ENCODE measurements around the gene SPON1. TPM values are rescaled to one million over a fixed set of nuclear protein-coding genes. Genes with fewer than 3 reads are reported as not detected.

Gene SPON1
- total RNA-seq, 2 experiments from 2014 or later: 0.96 to 1.4 TPM

GRCh38 chr11:14230407-14230806 lies 267.9 kb downstream of the SPON1 start:
- Mint-ChIP-seq H3K4me3 (no peak overlapping the region), H3K4me1 (ENCODE audit: low read depth) (no peaks in the 10 kb centered on the region), H3K9me3 (no peaks in the 10 kb centered on the region), H3K27ac (no peak overlapping the region), H3K36me3 (ENCODE audit: low read depth) (no peaks in the 10 kb centered on the region), H3K27me3 (no peaks in the 10 kb centered on the region)
- ChIA-PET POLR2A (no interaction called here), CTCF (interaction anchor here (1.6 kb wide), 1 partner anchor 10 kb away, joined by 3 read pairs; no protein-coding TSS in a partner anchor)
- TF ChIP-seq, protein P1, sequence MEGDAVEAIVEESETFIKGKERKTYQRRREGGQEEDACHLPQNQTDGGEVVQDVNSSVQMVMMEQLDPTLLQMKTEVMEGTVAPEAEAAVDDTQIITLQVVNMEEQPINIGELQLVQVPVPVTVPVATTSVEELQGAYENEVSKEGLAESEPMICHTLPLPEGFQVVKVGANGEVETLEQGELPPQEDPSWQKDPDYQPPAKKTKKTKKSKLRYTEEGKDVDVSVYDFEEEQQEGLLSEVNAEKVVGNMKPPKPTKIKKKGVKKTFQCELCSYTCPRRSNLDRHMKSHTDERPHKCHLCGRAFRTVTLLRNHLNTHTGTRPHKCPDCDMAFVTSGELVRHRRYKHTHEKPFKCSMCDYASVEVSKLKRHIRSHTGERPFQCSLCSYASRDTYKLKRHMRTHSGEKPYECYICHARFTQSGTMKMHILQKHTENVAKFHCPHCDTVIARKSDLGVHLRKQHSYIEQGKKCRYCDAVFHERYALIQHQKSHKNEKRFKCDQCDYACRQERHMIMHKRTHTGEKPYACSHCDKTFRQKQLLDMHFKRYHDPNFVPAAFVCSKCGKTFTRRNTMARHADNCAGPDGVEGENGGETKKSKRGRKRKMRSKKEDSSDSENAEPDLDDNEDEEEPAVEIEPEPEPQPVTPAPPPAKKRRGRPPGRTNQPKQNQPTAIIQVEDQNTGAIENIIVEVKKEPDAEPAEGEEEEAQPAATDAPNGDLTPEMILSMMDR (IDR thresholded peaks at IDR 0.05): no peak
- intact Hi-C loops (cut with micrococcal nuclease): no loop called here
- DNase-seq (no peak), ATAC-seq (no peak)

- ATAC-seq: no peak
- H3K27ac Mint-ChIP-seq: no peak overlapping the region
- no peaks in the 10 kb centered on the region for H3K36me3 Mint-ChIP-seq (ENCODE audit: low read depth)
- ChIA-PET POLR2A (no interaction called here), CTCF (interaction anchor here (1.3 to 1.5 kb wide), 3 partner anchors 15 to 18 kb away, joined by 3 to 4 read pairs (median 4); no protein-coding TSS in a partner anchor)
- no peaks in the 10 kb centered on the region for H3K27me3 Mint-ChIP-seq
- intact Hi-C loops (cut with micrococcal nuclease): no loop called here
- no peak overlapping the region for H3K4me3 Mint-ChIP-seq
- DNase-seq: no peak
- TF ChIP-seq, protein P1 (IDR thresholded peaks at IDR 0.05): no peak
- H3K9me3 Mint-ChIP-seq: no peaks in the 10 kb centered on the region
- H3K4me1 Mint-ChIP-seq (ENCODE audit: low read depth): no peaks in the 10 kb centered on the region
Measured at GRCh38 chr11:14232652-14233051, 270.1 kb downstream of the SPON1 start.

DNA sequence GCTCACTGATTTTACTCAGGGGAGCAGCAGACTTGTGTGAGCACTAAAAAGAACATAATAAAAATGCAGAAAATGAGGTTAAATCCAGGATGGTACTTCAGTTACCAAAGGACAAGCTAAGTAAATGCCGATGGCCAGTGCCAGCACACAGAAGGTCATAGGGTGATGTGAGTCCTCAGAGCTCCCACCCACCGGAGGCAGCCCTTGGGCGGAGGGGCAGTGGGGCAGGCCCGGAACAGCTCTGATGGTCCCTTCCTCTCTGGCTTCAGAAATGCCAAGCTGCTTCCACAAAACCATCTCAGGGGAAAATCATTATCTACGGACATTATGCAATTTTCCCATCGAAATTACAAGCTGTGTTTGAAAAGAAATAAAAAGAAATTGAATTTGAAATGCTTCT lies 271.9 kb downstream of the SPON1 start:
- intact Hi-C loops (cut with micrococcal nuclease): no loop called here
- Mint-ChIP-seq H3K4me3 (no peak overlapping the region), H3K27ac (no peak overlapping the region), H3K9me3 (no peaks in the 10 kb centered on the region), H3K4me1 (ENCODE audit: low read depth) (no peaks in the 10 kb centered on the region), H3K36me3 (ENCODE audit: low read depth) (no peaks in the 10 kb centered on the region), H3K27me3 (no peaks in the 10 kb centered on the region)
- TF ChIP-seq, protein P1 (IDR thresholded peaks at IDR 0.05): no peak
- ATAC-seq (no peak), DNase-seq (no peak)
- ChIA-PET CTCF (interaction anchor here (1.2 kb wide), 2 partner anchors 278 to 462 kb away, joined by 3 to 6 read pairs; no protein-coding TSS in a partner anchor), POLR2A (no interaction called here)

DNA sequence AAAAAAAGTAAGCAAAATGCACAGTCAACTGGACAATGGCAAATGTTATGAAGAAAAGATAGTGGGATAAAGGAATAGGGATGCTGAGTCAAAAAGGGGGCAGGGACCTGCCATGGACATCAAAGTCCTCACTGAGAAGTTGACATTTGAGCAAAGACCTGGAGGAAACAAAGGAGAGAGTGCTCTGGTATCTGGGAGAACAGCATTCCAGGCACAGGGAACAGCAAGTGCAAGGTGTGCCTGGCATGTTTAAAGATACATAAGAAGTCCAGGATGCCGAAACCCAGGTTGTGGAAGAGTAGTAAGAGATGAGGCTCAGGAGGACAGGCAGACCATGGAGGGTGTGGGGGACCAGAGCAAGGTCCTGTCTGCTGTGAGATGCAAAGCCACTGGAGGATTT lies 273.2 kb downstream of the SPON1 start:
- Mint-ChIP-seq H3K4me3 (no peak overlapping the region), H3K9me3 (no peaks in the 10 kb centered on the region), H3K36me3 (ENCODE audit: low read depth) (no peaks in the 10 kb centered on the region), H3K27ac (no peak overlapping the region), H3K4me1 (ENCODE audit: low read depth) (no peaks in the 10 kb centered on the region), H3K27me3 (no peaks in the 10 kb centered on the region)
- ChIA-PET POLR2A (no interaction called here), CTCF (no interaction called here)
- DNase-seq: no peak
- TF ChIP-seq, protein P1 (IDR thresholded peaks at IDR 0.05): no peak
- ATAC-seq: no peak
- intact Hi-C loops (cut with micrococcal nuclease): no loop called here

- Mint-ChIP-seq H3K4me3 (no peak overlapping the region), H3K4me1 (ENCODE audit: low read depth) (no peaks in the 10 kb centered on the region), H3K9me3 (no peaks in the 10 kb centered on the region), H3K27ac (no peak overlapping the region), H3K36me3 (ENCODE audit: low read depth) (no peaks in the 10 kb centered on the region), H3K27me3 (no peaks in the 10 kb centered on the region)
- ChIA-PET CTCF (interaction anchor here (1.4 to 1.6 kb wide), 2 partner anchors 20 to 88 kb away, joined by 3 read pairs; no protein-coding TSS in a partner anchor), POLR2A (no interaction called here)
- TF ChIP-seq, protein P1 (IDR thresholded peaks at IDR 0.05): no peak
- ATAC-seq (no peak), DNase-seq (no peak)
- intact Hi-C loops (cut with micrococcal nuclease): no loop called here
Measured at GRCh38 chr11:14237444-14237961, 275.0 kb downstream of the SPON1 start.

Measured in activated CD8-positive, alpha-beta T cell treated with anti-CD3 and anti-CD28 coated beads for 36 hours (primary cell).